Right atrium auricular region (tissue), 2 donors: Measurements from ENCODE around the gene NUDT8. TPM values are rescaled to one million over a fixed set of nuclear protein-coding genes. Genes with fewer than 3 reads are reported as not detected.
"Not testable (repeated sequence)": the region's sequence is repeated elsewhere in the genome, so short reads cannot be mapped to it uniquely, and the experiment has no call there.

Experiments used
- DNase-seq: peaks from one replicate; pipeline ENCODE4 v3.0.0-alpha.2; 2019; ENCODE audit warnings: low spot score
- H3K27ac ChIP-seq, 2 donors: fragments of 200-600 bp; sonication (generic); 1 replicate in 1 of 2; 2 replicates in 1 of 2; pipeline ENCODE4 v1.5.1; 2016 to 2019
- H3K27me3 ChIP-seq, 2 donors: fragments of 200-600 bp; sonication (generic); one replicate each; pipeline versions ENCODE4 v1.5.1 to v1.6.0; 2017 to 2019
- H3K36me3 ChIP-seq: fragments of 200-600 bp; sonication (generic); one replicate; pipeline ENCODE4 v1.5.1; 2016
- H3K4me1 ChIP-seq, 2 donors: fragments of 200-600 bp; sonication (generic); one replicate each; pipeline versions ENCODE4 v1.5.1 to v1.6.0; 2017 to 2019
- H3K4me3 ChIP-seq, 2 donors: fragments of 200-600 bp; sonication (generic); 1 replicate in 1 of 2; 2 replicates in 1 of 2; pipeline ENCODE4 v1.5.1; 2017 to 2019; ENCODE audit warnings: mild to moderate bottlenecking in 1 of 2, moderate library complexity in 1 of 2
- H3K9me3 ChIP-seq, 2 donors: fragments of 200-600 bp; sonication (generic); one replicate each; pipeline ENCODE4 v1.5.1; 2019
- CTCF ChIP-seq, 2 donors: fragments of 200-600 bp; sonication (generic); IDR thresholded peaks; one replicate each; pipeline ENCODE4 v1.5.1; 2019; ENCODE audit warnings: antibody characterized with exemption in 2 of 2
- total RNA-seq, 2 donors: library from RNA; depleted of rRNA; stranded (reverse); fragments of >200 nt; gene quantifications; one replicate each; pipeline ENCODE4 v1.1.0, GENCODE V29; 2016

The NUDT8 gene
- total RNA-seq, 2 donors from 2014 or later: 29.8 to 78.6 TPM

DNA sequence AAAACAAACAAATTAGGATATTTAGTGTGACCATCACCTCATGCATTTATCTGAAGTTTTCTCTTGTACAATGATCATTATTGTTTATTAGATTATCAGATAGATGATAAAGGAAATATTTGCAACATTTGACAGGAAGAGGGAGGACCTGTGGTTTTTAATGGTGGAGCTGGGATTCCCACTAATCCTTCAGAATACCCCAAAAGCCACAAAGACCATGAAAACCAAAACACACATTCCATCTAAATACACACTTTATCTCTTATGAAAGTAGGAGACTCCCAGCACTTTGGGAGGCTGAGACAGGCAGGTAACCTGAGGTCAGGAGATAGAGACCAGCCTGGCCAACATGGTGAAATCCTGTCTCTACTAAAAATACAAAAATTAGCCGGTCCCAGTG lies 30.6 kb downstream of the NUDT8 start:
- Histone ChIP-seq H3K9me3 (peaks cover 0 to 4% of the 10 kb centered on the region in 2 donors), H3K4me1 (no peaks in the 10 kb centered on the region), H3K27me3 (no peaks in the 10 kb centered on the region), H3K27ac (no peak overlapping the region), H3K36me3 (no peaks in the 10 kb centered on the region), H3K4me3 (no peak overlapping the region)
- no peak for DNase-seq
- no peak for TF ChIP-seq CTCF (IDR thresholded peaks at IDR 0.05)

DNA sequence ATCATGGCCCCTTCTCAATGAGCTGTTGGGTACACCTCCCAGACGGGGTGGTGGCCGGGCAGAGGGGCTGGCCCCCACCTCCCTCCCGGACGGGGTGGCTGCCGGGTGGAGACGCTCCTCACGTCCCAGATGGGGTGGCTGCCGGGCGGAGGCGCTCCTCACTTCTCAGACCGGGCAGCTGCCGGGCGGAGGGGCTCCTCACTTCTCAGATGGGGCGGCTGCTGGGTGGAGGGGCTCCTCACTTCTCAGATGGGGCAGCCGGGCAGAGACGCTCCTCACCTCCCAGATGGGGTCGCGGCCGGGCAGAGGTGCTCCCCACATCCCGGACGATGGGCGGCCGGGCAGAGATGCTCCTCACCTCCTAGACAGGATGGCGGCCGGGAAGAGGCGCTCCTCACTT lies 31.8 kb downstream of the NUDT8 start:
- H3K36me3 ChIP-seq, H3K27me3 ChIP-seq: not testable (repeated sequence)

GRCh38 chr11:67597458-67597857 lies 32.3 kb downstream of the NUDT8 start:
- H3K9me3 ChIP-seq: not testable (repeated sequence)

More for the DNA sequence above, 31.8 kb downstream of the NUDT8 start:
- not testable (repeated sequence) for H3K27ac ChIP-seq, DNase-seq, H3K4me1 ChIP-seq, H3K9me3 ChIP-seq, H3K4me3 ChIP-seq

GRCh38 chr11:67596753-67597300 lies 32.9 kb downstream of the NUDT8 start:
- no peaks in the 10 kb centered on the region for H3K27me3 ChIP-seq
- no peaks in the 10 kb centered on the region for H3K4me1 ChIP-seq
- TF ChIP-seq CTCF (IDR thresholded peaks at IDR 0.05): no peak
- no peak overlapping the region for H3K4me3 ChIP-seq
- DNase-seq: no peak
- H3K9me3 ChIP-seq: peaks cover 0 to 4% of the 10 kb centered on the region in 2 donors
- H3K27ac ChIP-seq: no peak overlapping the region
- H3K36me3 ChIP-seq: no peaks in the 10 kb centered on the region

More at GRCh38 chr11:67597458-67597857, 32.3 kb downstream of the NUDT8 start:
- H3K4me3 ChIP-seq, H3K27me3 ChIP-seq, DNase-seq, H3K27ac ChIP-seq, H3K4me1 ChIP-seq, H3K36me3 ChIP-seq: not testable (repeated sequence)

DNA sequence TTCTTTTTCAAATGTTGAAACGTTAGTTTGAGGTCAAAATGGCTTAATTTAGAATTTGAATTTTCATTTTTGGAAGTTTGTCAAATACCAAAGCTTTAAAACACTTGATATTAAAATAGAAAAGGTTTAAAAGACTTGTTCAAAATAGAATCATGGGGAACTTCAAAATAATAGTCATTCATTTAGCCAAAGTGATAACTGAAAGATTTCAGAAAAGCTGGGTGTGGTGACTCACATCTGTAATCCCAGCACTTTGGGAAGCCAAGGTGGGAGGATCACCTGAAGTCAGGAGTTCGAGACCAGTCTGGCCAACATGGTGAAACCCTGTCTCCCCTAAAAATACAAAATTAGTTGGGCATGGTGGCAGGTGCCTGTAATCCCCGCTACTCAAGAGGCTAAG lies 35.3 kb downstream of the NUDT8 start:
- H3K27me3 ChIP-seq: no peaks in the 10 kb centered on the region
- H3K4me1 ChIP-seq: no peaks in the 10 kb centered on the region
- H3K9me3 ChIP-seq: peaks cover 0 to 4% of the 10 kb centered on the region in 2 donors
- TF ChIP-seq CTCF (IDR thresholded peaks at IDR 0.05): no peak
- no peak overlapping the region for H3K27ac ChIP-seq
- DNase-seq: no peak
- no peak overlapping the region for H3K4me3 ChIP-seq
- H3K36me3 ChIP-seq: no peaks in the 10 kb centered on the region

DNA sequence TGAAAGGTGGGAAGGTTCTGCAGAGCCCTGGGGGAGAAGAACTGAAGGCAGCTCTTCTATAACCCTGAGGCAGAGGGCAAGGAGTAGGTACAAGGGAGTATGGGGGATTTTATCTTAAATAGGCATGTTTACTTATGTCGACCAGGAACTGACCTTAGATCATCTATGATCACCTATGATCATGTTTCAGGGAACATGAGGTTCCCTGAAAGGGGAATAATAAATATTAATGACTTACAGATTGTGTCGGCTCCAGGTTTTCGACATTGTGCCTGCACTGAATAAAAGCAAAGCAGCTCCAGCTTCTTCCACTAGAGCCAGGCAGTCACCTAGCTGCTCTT lies 36.2 kb downstream of the NUDT8 start:
- H3K27ac ChIP-seq: no peak overlapping the region
- no peak for TF ChIP-seq CTCF (IDR thresholded peaks at IDR 0.05)
- peaks cover 0 to 4% of the 10 kb centered on the region in 2 donors for H3K9me3 ChIP-seq
- H3K27me3 ChIP-seq: no peaks in the 10 kb centered on the region
- no peak for DNase-seq
- no peak overlapping the region for H3K4me3 ChIP-seq
- peaks cover 7% of the 10 kb centered on the region for H3K36me3 ChIP-seq
- no peaks in the 10 kb centered on the region for H3K4me1 ChIP-seq

GRCh38 chr11:67592880-67593564 lies 36.7 kb downstream of the NUDT8 start:
- no peaks in the 10 kb centered on the region for H3K27me3 ChIP-seq
- no peaks in the 10 kb centered on the region for H3K4me1 ChIP-seq
- H3K27ac ChIP-seq: no peak overlapping the region
- no peak for DNase-seq
- H3K9me3 ChIP-seq: peaks cover 0 to 4% of the 10 kb centered on the region in 2 donors
- no peak overlapping the region for H3K4me3 ChIP-seq
- TF ChIP-seq CTCF (IDR thresholded peaks at IDR 0.05): no peak
- H3K36me3 ChIP-seq: peaks cover 11% of the 10 kb centered on the region

- Histone ChIP-seq H3K4me1 (peaks cover 0 to 12% of the 10 kb centered on the region in 2 donors), H3K36me3 (peaks cover 33% of the 10 kb centered on the region)
- not testable (repeated sequence) for H3K27me3 ChIP-seq, DNase-seq, H3K27ac ChIP-seq, H3K4me3 ChIP-seq, H3K9me3 ChIP-seq
Measured at GRCh38 chr11:67588899-67589415, 40.8 kb downstream of the NUDT8 start.
